Measurements from ENCODE around the gene PIGU.

PIGU gene

GRCh38 chr20:34549291-34549928, 127.5 kb downstream of the PIGU start:
- no peak for FAIRE-seq

GRCh38 chr20:34547844-34548613, 128.9 kb downstream of the PIGU start:
- FAIRE-seq, result no peak

GRCh38 chr20:34546751-34547181, 130.1 kb downstream of the PIGU start:
- no peak for FAIRE-seq

- FAIRE-seq, result no peak
Measured at GRCh38 chr20:34544109-34544796, 132.6 kb downstream of the PIGU start.

GRCh38 chr20:34543463-34544056, 133.3 kb downstream of the PIGU start:
- FAIRE-seq, result no peak

- no peak for FAIRE-seq
Measured at GRCh38 chr20:34542439-34542838, 134.5 kb downstream of the PIGU start.

- FAIRE-seq, result no peak
Measured at GRCh38 chr20:34541917-34542316, 135.0 kb downstream of the PIGU start.

GRCh38 chr20:34541264-34541901, 135.5 kb downstream of the PIGU start:
- FAIRE-seq, result no peak

GRCh38 chr20:34540596-34541263, 136.2 kb downstream of the PIGU start:
- FAIRE-seq, result no peak

GRCh38 chr20:34539756-34540155, 137.1 kb downstream of the PIGU start:
- no peak for FAIRE-seq

- no peak for FAIRE-seq
Measured at GRCh38 chr20:34538671-34539123, 138.2 kb downstream of the PIGU start.

- FAIRE-seq, result no peak
Measured at GRCh38 chr20:34537651-34538050, 139.2 kb downstream of the PIGU start.

GRCh38 chr20:34536798-34537394, 140.0 kb downstream of the PIGU start:
- FAIRE-seq, result no peak

GRCh38 chr20:34535857-34536256, 141.0 kb downstream of the PIGU start:
- no peak for FAIRE-seq

GRCh38 chr20:34535301-34535840, 141.5 kb downstream of the PIGU start:
- FAIRE-seq, result no peak

- FAIRE-seq, result no peak
Measured at GRCh38 chr20:34534391-34535165, 142.3 kb downstream of the PIGU start.

- no peak for FAIRE-seq
Measured at GRCh38 chr20:34532756-34533155, 144.1 kb downstream of the PIGU start.

- FAIRE-seq, result no peak
Measured at GRCh38 chr20:34532320-34532719, 144.6 kb downstream of the PIGU start.

GRCh38 chr20:34531608-34532265, 145.2 kb downstream of the PIGU start:
- FAIRE-seq, result no peak

- FAIRE-seq, result no peak
Measured at GRCh38 chr20:34530342-34530741, 146.6 kb downstream of the PIGU start.

Data from G401.6 (cell line).